GM23248 (cell line): ENCODE data around the gene TENM3.

Experiments used
- EZH2 ChIP-seq: fragments of 200-600 bp; sonication (generic); IDR thresholded peaks from 2 replicates; pipeline ENCODE4 v1.6.1; 2018; ENCODE audit warnings: antibody characterized with exemption, mild to moderate bottlenecking; ENCODE audit not compliant: insufficient read depth, poor library complexity, severe bottlenecking
- EZH2phosphoT487 ChIP-seq: fragments of 200-600 bp; sonication (generic); IDR thresholded peaks from 2 replicates; pipeline ENCODE4 v1.6.1; 2018; ENCODE audit warnings: antibody characterized with exemption, moderate library complexity, mild to moderate bottlenecking, low read depth; ENCODE audit not compliant: insufficient read depth

GRCh38 chr4:182831376-182831775 is 588.2 kb downstream of the TENM3 start:
- TF ChIP-seq EZH2 (no peak), EZH2phosphoT487 (no peak)
